Lower leg skin (tissue), 3 donors: ENCODE results near the gene GNS.

Experiments used
- POLR2A ChIP-seq, 2 donors: fragments of 450-650 bp; IDR thresholded peaks; one replicate each; pipeline ENCODE4 v1.6.1; 2016 to 2017; ENCODE audit warnings: antibody characterized with exemption in 2 of 2, mild to moderate bottlenecking in 1 of 2, moderate library complexity in 1 of 2
- TF ChIP-seq, protein P1 (sequence below), 3 donors: fragments of 450-650 bp; IDR thresholded peaks; one replicate each; pipeline ENCODE4 v1.5.1; 2016; ENCODE audit warnings: antibody characterized with exemption in 3 of 3, mild to moderate bottlenecking in 3 of 3, moderate library complexity in 2 of 3

DNA sequence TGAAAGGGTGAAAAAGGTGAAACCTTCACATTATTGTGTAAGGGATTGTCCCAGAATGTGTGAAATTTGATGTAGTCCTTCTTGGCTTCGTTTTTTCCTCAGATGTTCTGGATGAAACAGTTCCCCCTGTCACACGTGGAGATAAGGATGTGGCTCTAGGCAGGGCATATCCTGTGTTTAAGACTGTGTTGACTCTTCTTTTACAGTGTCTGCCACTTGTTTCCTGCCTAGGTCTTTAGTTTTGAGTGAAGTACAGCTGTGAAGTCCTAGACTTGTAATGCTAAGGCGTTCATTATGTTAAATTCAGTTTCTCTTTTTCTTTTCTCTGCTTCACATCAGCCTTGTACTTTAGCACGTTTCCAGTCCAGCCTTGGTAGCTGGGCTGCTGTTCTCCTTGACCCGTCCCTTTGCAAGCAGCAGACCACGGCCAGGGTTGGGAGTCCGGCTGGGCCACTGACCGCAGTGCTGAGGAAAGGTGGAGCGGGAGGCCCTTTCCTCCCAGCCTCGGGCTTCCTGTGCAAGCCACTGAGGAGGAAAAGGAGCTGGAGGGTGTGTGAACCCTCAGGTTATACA, 89.8 kb downstream of the GNS start:
- no peak for TF ChIP-seq POLR2A (IDR thresholded peaks at IDR 0.05)
- TF ChIP-seq, protein P1, sequence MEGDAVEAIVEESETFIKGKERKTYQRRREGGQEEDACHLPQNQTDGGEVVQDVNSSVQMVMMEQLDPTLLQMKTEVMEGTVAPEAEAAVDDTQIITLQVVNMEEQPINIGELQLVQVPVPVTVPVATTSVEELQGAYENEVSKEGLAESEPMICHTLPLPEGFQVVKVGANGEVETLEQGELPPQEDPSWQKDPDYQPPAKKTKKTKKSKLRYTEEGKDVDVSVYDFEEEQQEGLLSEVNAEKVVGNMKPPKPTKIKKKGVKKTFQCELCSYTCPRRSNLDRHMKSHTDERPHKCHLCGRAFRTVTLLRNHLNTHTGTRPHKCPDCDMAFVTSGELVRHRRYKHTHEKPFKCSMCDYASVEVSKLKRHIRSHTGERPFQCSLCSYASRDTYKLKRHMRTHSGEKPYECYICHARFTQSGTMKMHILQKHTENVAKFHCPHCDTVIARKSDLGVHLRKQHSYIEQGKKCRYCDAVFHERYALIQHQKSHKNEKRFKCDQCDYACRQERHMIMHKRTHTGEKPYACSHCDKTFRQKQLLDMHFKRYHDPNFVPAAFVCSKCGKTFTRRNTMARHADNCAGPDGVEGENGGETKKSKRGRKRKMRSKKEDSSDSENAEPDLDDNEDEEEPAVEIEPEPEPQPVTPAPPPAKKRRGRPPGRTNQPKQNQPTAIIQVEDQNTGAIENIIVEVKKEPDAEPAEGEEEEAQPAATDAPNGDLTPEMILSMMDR (IDR thresholded peaks at IDR 0.05): no peak
